ENCODE measurements around the gene HOXC11.

Gene HOXC11

GRCh38 chr12:53983568-53983949 lies 10.6 kb downstream of the HOXC11 start:
- in situ Hi-C loops (cut with MboI; ENCODE audit: low sequenced_read_pairs): no loop called here

DNA sequence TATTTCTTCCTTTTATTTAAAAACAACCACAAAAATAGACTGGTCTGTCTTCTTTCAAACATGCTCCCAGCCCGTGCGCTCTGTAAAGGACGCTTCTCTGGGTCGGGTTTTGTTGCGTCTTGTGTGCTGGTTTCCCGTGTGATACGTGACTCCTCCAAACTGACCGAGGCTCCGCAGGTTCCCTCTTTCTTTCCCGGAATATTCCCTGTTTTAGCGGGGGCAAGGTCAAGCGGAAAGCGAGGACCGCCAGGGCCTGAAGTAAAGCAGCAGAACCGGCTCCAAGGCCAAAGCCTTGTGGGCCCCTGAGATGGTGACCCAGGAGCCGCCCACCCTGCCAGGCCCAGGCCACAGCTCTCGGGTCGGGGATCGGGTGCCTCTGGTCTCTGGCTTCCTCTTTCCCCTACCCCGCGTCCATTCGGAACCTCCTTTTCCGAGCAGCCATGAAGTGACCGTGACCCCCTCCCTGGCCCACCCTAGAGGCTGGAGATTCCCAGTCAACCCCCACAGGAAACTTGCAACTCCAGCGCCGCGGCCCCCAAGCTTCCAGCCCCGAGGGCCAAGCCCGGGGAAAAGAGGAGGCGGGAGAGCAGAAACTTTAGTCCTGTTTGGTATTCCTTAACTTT lies 11.1 kb downstream of the HOXC11 start:
- in situ Hi-C loops (cut with MboI; ENCODE audit: low sequenced_read_pairs): no loop called here

DNA sequence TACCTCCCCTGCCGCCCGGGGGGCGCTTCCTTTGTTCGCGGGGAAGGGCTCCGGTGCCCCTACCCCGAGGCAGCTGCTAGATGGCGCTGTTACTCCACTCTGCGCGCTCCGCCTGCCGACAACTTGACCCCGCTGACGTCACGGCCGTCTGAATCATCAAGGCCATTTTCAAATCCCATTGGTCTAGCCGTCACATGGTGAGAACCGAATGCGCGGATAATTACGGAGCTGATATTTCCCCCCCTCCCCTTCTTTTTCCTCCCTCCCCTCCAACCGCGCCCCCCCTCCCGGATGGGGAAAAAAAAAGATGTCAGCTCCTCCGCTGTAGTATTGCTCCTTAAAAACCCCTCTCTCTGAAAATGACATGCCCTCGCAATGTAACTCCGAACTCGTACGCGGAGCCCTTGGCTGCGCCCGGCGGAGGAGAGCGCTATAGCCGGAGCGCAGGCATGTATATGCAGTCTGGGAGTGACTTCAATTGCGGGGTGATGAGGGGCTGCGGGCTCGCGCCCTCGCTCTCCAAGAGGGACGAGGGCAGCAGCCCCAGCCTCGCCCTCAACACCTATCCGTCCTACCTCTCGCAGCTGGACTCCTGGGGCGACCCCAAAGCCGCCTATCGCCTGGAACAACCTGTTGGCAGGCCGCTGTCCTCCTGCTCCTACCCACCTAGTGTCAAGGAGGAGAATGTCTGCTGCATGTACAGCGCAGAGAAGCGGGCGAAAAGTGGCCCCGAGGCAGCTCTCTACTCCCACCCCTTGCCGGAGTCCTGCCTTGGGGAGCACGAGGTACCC lies 12.2 kb downstream of the HOXC11 start, which contains the start of gene HOXC10:
TSS of gene HOXC10 (plus strand) at position 246 of the 791 bp plus-strand sequence. CDS start at position 360, 114 bp downstream.
- in situ Hi-C loops (cut with MboI; ENCODE audit: low sequenced_read_pairs): no loop called here

DNA sequence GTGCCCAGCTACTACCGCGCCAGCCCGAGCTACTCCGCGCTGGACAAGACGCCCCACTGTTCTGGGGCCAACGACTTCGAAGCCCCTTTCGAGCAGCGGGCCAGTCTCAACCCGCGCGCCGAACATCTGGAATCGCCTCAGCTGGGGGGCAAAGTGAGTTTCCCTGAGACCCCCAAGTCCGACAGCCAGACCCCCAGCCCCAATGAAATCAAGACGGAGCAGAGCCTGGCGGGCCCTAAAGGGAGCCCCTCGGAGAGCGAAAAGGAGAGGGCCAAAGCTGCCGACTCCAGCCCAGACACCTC lies 12.7 kb downstream of the HOXC11 start:
- in situ Hi-C loops (cut with MboI; ENCODE audit: low sequenced_read_pairs): no loop called here

- in situ Hi-C loops (cut with MboI; ENCODE audit: low sequenced_read_pairs): no loop called here
Measured at GRCh38 chr12:53985994-53986685, 13.2 kb downstream of the HOXC11 start.

DNA sequence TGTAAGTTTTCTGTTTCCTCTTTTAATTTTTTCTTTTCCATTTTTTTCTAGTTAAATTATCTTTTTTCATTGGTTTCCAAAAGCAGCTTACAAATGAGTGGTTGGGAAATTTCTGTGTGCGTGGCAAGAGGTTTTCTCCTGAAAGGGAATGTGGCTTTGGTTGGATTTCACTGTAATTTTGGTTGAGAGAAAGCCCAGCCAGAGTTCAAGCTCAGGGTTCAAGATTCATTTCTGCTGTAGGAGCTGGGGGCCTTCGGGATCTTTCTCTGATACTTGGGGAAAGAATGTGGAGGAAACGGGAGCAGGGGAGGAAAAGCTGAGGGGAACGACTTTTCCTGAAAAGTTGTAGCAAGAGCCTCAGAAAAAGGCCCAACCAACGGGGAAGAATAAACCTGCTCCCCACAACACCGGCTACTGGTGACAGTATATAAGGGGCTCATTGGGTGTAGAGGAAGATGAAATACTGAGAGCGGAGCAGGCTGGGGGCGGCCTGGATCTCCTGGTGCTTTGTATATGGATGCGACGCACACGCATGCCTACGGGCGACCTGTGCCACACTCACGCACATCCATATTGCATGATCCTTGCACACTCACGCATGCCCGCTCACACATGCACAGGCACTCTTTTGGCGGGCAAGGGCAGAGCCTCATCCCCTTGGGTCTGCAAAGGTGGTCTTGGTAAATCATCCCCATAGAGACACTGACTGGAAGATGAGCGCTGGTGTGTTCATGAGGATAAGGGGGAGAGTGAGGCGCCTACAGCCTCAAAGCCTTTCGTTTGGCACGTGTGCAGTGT lies 14.0 kb downstream of the HOXC11 start:
- in situ Hi-C loops (cut with MboI; ENCODE audit: low sequenced_read_pairs): no loop called here

DNA sequence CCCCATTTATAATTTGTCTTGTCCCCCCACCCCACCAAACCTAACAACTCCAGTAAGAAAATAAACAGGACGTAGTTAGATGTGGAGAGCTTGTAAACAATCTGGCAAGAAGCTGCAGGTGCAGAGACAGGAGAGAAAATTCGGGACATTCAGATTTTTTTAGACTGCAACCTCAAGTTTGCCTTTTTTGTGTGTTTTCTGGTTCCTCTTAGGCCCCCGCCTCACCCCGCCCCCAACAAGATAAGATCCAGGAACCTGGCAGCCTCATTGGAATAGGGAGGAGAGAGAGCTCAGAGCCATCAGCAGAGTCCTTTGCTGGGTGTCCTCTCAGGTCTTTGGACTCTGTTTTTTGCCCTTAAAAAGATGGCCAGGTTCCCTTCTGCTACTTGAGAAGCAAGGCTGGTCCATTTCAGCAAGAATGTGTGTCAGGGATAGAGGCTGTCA lies 14.9 kb downstream of the HOXC11 start:
- in situ Hi-C loops (cut with MboI; ENCODE audit: low sequenced_read_pairs): no loop called here

GRCh38 chr12:53988541-53989226 lies 15.8 kb downstream of the HOXC11 start:
- in situ Hi-C loops (cut with MboI; ENCODE audit: low sequenced_read_pairs): no loop called here

GRCh38 chr12:53989227-53990113 lies 16.5 kb downstream of the HOXC11 start:
- in situ Hi-C loops (cut with MboI; ENCODE audit: low sequenced_read_pairs): no loop called here

DNA sequence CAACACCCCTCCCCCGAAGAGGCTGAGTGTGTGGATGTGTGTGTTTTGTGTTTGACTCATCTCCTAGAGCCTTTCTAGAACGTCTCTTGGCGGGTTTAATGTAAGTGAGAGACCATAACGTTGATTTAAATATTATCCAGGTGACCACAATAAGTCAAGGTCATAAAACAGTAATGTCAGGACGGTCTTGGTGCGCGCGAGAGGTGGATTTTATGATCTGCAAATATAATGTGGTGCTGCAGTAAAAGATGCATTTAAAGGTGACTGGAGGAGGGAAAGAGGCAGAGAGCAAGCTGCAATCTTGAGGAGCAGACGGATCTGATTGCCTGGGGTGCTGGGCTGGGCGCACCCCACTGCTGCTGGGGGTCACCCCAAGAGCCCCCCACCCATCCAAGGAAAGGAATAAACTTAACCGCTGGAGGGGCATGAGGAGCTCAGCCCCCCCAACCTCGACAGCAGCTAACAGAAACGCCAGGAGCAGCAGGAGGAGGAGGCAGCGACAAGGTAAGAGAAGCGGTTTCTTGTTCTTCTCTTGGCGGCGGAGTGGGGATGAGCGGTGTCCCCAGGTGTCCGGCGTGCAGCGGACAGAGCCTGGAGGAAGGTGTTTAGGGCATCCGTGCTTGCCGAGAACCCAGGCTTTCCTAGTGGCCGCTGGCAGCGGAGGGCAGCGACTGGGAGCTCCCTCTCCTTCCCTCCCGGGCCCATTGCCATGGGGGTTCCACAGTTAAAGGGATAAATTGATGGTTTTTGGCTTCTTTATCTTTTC lies 17.6 kb downstream of the HOXC11 start:
- in situ Hi-C loops (cut with MboI; ENCODE audit: low sequenced_read_pairs): no loop called here

DNA sequence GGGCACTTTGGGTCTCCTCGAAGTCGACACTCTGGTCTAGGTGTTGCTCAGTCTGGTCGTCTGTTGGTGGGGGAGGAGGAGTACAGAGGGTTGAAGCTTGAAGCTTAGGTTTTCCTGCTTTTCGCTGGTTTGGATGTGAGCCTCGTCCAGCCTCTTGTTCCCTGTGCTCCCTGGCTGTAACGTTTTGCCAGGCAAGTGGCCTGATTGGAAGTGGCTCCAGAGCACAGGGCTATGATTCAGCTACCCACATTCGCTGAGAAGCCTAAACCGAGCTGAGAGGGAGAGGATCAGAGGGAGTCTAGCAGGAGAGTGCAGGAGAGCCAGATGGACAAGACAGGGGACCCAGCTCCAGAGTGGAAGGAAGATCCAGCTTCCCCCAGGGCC lies 18.1 kb downstream of the HOXC11 start:
- in situ Hi-C loops (cut with MboI; ENCODE audit: low sequenced_read_pairs): no loop called here

DNA sequence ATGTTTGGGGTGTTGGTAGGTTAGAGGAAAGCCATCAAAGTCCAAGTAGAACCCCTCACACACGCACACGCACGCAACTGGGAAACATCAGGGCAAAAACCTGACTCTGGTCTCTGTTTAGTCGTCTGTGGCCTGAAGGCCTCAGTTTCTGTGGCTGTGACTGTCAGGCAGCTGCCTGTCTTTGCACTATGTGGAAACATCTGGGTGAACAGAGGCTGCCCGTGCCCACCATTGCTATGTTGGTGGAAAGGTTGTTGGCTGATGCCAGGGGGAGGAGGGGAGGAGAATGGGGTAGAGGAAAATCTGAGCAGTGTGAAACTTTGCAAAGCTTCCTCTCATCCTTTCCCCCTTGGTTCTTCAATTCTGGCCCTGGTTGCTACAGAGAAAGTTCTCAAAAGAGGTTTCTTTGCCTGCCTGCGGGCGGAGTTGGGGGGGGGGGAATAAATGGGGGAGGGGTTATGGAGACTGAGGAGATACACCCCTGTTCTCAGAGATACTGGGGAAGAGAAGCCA lies 19.5 kb downstream of the HOXC11 start:
- in situ Hi-C loops (cut with MboI; ENCODE audit: low sequenced_read_pairs): no loop called here

GRCh38 chr12:53993162-53994008 lies 20.5 kb downstream of the HOXC11 start:
- in situ Hi-C loops (cut with MboI; ENCODE audit: low sequenced_read_pairs): no loop called here

GRCh38 chr12:53994009-53994263 lies 21.0 kb downstream of the HOXC11 start:
- in situ Hi-C loops (cut with MboI; ENCODE audit: low sequenced_read_pairs): no loop called here

DNA sequence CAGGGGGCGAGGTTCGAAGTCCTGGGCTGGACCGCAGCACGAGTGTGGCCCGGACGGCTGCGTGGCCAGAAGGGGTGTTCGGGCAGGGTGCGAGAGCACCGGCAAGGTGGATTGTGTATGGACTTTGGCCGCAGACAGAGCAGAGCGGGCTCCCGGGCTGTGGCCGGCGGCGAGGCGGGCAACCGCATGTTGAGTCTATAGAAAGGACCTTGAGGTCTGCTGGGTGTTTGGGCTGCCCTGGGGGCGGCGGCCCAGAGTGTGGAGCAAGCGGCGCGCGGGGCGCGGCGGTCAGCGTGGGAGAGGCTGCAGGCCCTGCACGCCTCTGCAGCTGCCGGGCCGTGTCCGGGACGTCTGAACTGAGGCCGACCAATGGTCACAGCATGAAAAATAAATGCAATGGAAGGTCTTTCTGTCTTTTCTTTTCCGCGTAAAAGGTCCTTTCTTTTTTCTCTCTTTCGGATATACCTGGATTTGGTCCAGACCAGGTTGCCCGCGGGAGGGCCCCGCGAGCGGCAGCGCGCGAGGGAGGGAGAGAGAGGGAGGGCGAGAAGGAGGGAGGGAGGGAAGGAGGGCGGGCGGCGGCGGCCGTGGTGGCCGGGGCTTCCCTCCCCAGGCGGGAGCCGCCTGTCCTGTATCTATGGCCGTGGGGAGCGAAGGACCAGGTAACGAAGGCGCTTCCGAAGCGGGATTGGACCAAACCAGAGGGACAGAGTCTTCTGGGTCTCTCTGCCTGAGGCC lies 21.5 kb downstream of the HOXC11 start:
- in situ Hi-C loops (cut with MboI; ENCODE audit: low sequenced_read_pairs): no loop called here

GRCh38 chr12:53995002-53995377 lies 22.1 kb downstream of the HOXC11 start:
- in situ Hi-C loops (cut with MboI; ENCODE audit: low sequenced_read_pairs): no loop called here
